ENCODE results near the gene TGFA. TPM values are rescaled to one million over a fixed set of nuclear protein-coding genes. Genes with fewer than 3 reads are reported as not detected.

Gene TGFA
- total and polyA plus RNA-seq, 10 of the 15 experiments (the other 5 are each of a cell fraction or from before 2014, with no cell fraction given), result 0.03 to 0.23 TPM; not detected in 8

GRCh38 chr2:70474256-70474848, 79.3 kb downstream of the TGFA start (continued):
- no peak for TF ChIP-seq ZNF274 (IDR thresholded peaks at IDR 0.05; ENCODE audit: insufficient read depth, insufficient read length)
- TF ChIP-seq NFIC (IDR thresholded peaks at IDR 0.05; ENCODE audit: low read depth, low read length), result no peak
- TF ChIP-seq IKZF1 (conservative IDR thresholded peaks at IDR 0.05), result no peak
- no peak for TF ChIP-seq HSF1 (IDR thresholded peaks at IDR 0.05; ENCODE audit: low read depth, low read length)
- no peak for TF ChIP-seq CREB1 (IDR thresholded peaks at IDR 0.05; ENCODE audit: low read depth)
- TF ChIP-seq MTA3 (IDR thresholded peaks at IDR 0.05; ENCODE audit: borderline replicate concordance, low read length), result no peak
- no peak for TF ChIP-seq EED (IDR thresholded peaks at IDR 0.05; ENCODE audit: low read depth)
- no peak for TF ChIP-seq ETV6 (conservative IDR thresholded peaks at IDR 0.05 in 1 of 2, IDR thresholded peaks at IDR 0.05 in 1 of 2; ENCODE audit: borderline replicate concordance in 1 of 2, low read depth in 1 of 2)

GRCh38 chr2:70473101-70473722, 80.4 kb downstream of the TGFA start:
- Histone ChIP-seq H3K27me3 (replicated peaks in 1 of 2; ENCODE audit: control insufficient read depth in 2 of 2, insufficient read depth in 2 of 2, low read length in 1 of 2) (peaks cover 0 to 4% of the 10 kb centered on the region in 2 experiments; a peak in 2 of 4 replicates), H2AFZ (ENCODE audit: control insufficient read depth, low read depth, low read length) (no peak overlapping the region), H3K9ac (ENCODE audit: control insufficient read depth, insufficient read depth, low read length) (no peak overlapping the region), H3K4me2 (ENCODE audit: control insufficient read depth, insufficient read depth) (no peak overlapping the region), H4K20me1 (ENCODE audit: control insufficient read depth, insufficient read depth) (no peaks in the 10 kb centered on the region), H3K4me1 (ENCODE audit: control insufficient read depth, insufficient read depth, low read length) (no peaks in the 10 kb centered on the region), H3K36me3 (ENCODE audit: control insufficient read depth in 2 of 2, insufficient read depth in 2 of 2, low read length in 1 of 2) (no peaks in the 10 kb centered on the region), H3K9me3 (replicated peaks; ENCODE audit: control insufficient read depth, insufficient read depth, low read length) (no peaks in the 10 kb centered on the region), H3K4me3 (no peak overlapping the region), H3K79me2 (ENCODE audit: control insufficient read depth, insufficient read depth, low read length) (no peaks in the 10 kb centered on the region), H3K27ac (ENCODE audit: control insufficient read depth, insufficient read depth) (no peak overlapping the region)
- WGBS (ENCODE audit: insufficient coverage, insufficient replicate concordance, low lambda C conversion rate, missing lambda C conversion rate), result 54% methylated on average over 7 of the region's 7 CpGs
- no peak for DNase-seq (ENCODE audit: low read depth, low spot score)
- ChIA-PET CTCF (no interaction called here), RAD21 (ENCODE audit: unreplicated experiment) (no interaction called here), SMC1A (ENCODE audit: uncharacterized antibody, unreplicated experiment) (no interaction called here), POLR2A (no interaction called here)
- no peak for FAIRE-seq
- intact Hi-C loops (cut with micrococcal nuclease; ENCODE audit: unreplicated experiment), result no loop called here
- no TSS peak for BruUV-seq (replicated peaks)
- in situ Hi-C loops (cut with MboI), result no loop called here
- no peak for ATAC-seq
- no peak for TF ChIP-seq BCL11A (IDR thresholded peaks at IDR 0.05; ENCODE audit: low read depth, low read length)
- no peak for TF ChIP-seq SUZ12 (IDR thresholded peaks at IDR 0.05; ENCODE audit: unreplicated experiment)
- TF ChIP-seq LARP7 (IDR thresholded peaks at IDR 0.05), result no peak
- TF ChIP-seq ELK1 (IDR thresholded peaks at IDR 0.05; ENCODE audit: low read depth, low read length), result no peak
- TF ChIP-seq STAT1 (conservative IDR thresholded peaks at IDR 0.05), result no peak
- TF ChIP-seq IRF3 (IDR thresholded peaks at IDR 0.05), result no peak
- TF ChIP-seq EGR1 (IDR thresholded peaks at IDR 0.05; ENCODE audit: borderline replicate concordance in 1 of 2, low read depth in 2 of 2, low read length in 2 of 2), result no peak
- TF ChIP-seq NFXL1 (IDR thresholded peaks at IDR 0.05; ENCODE audit: borderline replicate concordance), result no peak
- no peak for TF ChIP-seq USF2 (IDR thresholded peaks at IDR 0.05; ENCODE audit: borderline replicate concordance, low read depth, low read length)
- no peak for TF ChIP-seq MYC (IDR thresholded peaks at IDR 0.05; ENCODE audit: insufficient read depth, insufficient read length, insufficient replicate concordance, low read length, severe bottlenecking)
